ENCODE measurements around the gene TMEM138. TPM values are rescaled to one million over a fixed set of nuclear protein-coding genes. Genes with fewer than 3 reads are reported as not detected.

The TMEM138 gene
- total and polyA plus RNA-seq, 2 of the 4 experiments (the other 2 are of a cell fraction), result 16.8 to 53.2 TPM

GRCh38 chr11:61354208-61354607, 8.0 kb upstream of the TMEM138 start (continued):
- no peak for TF ChIP-seq MAZ (IDR thresholded peaks at IDR 0.05; ENCODE audit: borderline replicate concordance, low read depth, low read length)
- TF ChIP-seq MAFK (IDR thresholded peaks at IDR 0.05; ENCODE audit: low read depth, low read length), result no peak
- TF ChIP-seq RFX5 (IDR thresholded peaks at IDR 0.05; ENCODE audit: low read depth, low read length), result no peak
- TF ChIP-seq POLR2A (IDR thresholded peaks at IDR 0.05; ENCODE audit: low read depth, low read length), result no peak
- TF ChIP-seq FOS (IDR thresholded peaks at IDR 0.05; ENCODE audit: low read depth, low read length), result no peak
- TF ChIP-seq CEBPB (IDR thresholded peaks at IDR 0.05; ENCODE audit: low read depth, low read length), result no peak
- no peak for TF ChIP-seq CHD1 (IDR thresholded peaks at IDR 0.05; ENCODE audit: low read depth, low read length)

GRCh38 chr11:61356706-61357105, 5.5 kb upstream of the TMEM138 start:
- H3K9ac ChIP-seq (ENCODE audit: low read depth, low read length), result no peak overlapping the region
- no peak overlapping the region for H4K5ac ChIP-seq (ENCODE audit: low read depth, low read length)
- H2BK5ac ChIP-seq (ENCODE audit: low read depth, low read length, poor library complexity, severe bottlenecking), result no peak overlapping the region
- H3K4me3 ChIP-seq (ENCODE audit: insufficient read depth, low read depth, low read length), result no peak overlapping the region
- TF ChIP-seq MAZ (IDR thresholded peaks at IDR 0.05; ENCODE audit: borderline replicate concordance, low read depth, low read length) (no peak), RAD21 (IDR thresholded peaks at IDR 0.05; ENCODE audit: low read length) (no peak), SMC3 (IDR thresholded peaks at IDR 0.05; ENCODE audit: low read depth, low read length) (no peak), CEBPB (IDR thresholded peaks at IDR 0.05; ENCODE audit: low read depth, low read length) (no peak), NFE2L2 (IDR thresholded peaks at IDR 0.05; ENCODE audit: low read depth, low read length) (no peak)
- H4K91ac ChIP-seq (ENCODE audit: insufficient read depth, low read depth, low read length), result no peak overlapping the region
- H3K9me1 ChIP-seq (ENCODE audit: insufficient read depth, low read length), result peaks cover 9% of the 10 kb centered on the region
- H2AFZ ChIP-seq (replicated peaks; ENCODE audit: low read length, poor library complexity), result no peak overlapping the region
- POLR2A ChIA-PET (ENCODE audit: unreplicated experiment), result no interaction called here
- H3K23ac ChIP-seq (ENCODE audit: low read depth, low read length), result no peak overlapping the region
- ATAC-seq (ENCODE audit: low read depth) (no peak), DNase-seq (no peak)
- H3K27ac ChIP-seq (ENCODE audit: insufficient read depth, low read length), result no peak overlapping the region
- H3K36me3 ChIP-seq (ENCODE audit: control insufficient read depth, insufficient read depth, low read length), result peaks cover 24% of the 10 kb centered on the region
- intact Hi-C loops (cut with micrococcal nuclease) (no loop called here), in situ Hi-C loops (cut with MboI; ENCODE audit: low sequenced_read_pairs) (no loop called here), dilution Hi-C loops (cut with HindIII; ENCODE audit: low sequenced_read_pairs, unreplicated experiment) (no loop called here)
- H3K4me2 ChIP-seq (ENCODE audit: low read depth, low read length), result no peak overlapping the region
- H4K8ac ChIP-seq (ENCODE audit: low read depth in 2 of 2, low read length in 2 of 2), result no peak overlapping the region
- no peak overlapping the region for H3K56ac ChIP-seq (ENCODE audit: extremely low read depth, insufficient read depth, low read length)
- no peak overlapping the region for H2AK5ac ChIP-seq (ENCODE audit: low read depth, low read length)
- H3K4ac ChIP-seq (ENCODE audit: low read depth, low read length), result no peak overlapping the region
- H3K9me3 ChIP-seq (ENCODE audit: control insufficient read depth, insufficient read depth, low read length), result no peaks in the 10 kb centered on the region
- H3K18ac ChIP-seq (ENCODE audit: low read depth, low read length), result no peak overlapping the region
- no peak overlapping the region for H2AK9ac ChIP-seq (replicated peaks; ENCODE audit: low read depth, low read length, poor library complexity)
- no peak overlapping the region for H3K14ac ChIP-seq (replicated peaks; ENCODE audit: low read depth, low read length)
- WGBS, 2 experiments (ENCODE audit: extremely low coverage in 2 of 2, insufficient read length in 1 of 2), result no CpG with 5 or more reads among the region's 4 CpGs
- H4K20me1 ChIP-seq (ENCODE audit: insufficient read depth, low read length), result no peaks in the 10 kb centered on the region
- H2BK20ac ChIP-seq (ENCODE audit: low read depth, low read length), result no peak overlapping the region
- BruUV-seq (replicated peaks), result no TSS peak
- CTCF ChIA-PET, result interaction anchor here (1.1 to 1.4 kb wide), 2 partner anchors 21 to 29 kb away, joined by 3 to 4 read pairs; no protein-coding TSS in a partner anchor
- no peak overlapping the region for H2BK120ac ChIP-seq (ENCODE audit: low read depth, low read length)
- H3K4me1 ChIP-seq (ENCODE audit: control insufficient read depth, insufficient read depth, low read length), result peaks cover 2% of the 10 kb centered on the region; the same call in 1 of the 2 replicates
- peaks cover 20 to 34% of the 10 kb centered on the region in 2 experiments for H3K79me1 ChIP-seq (ENCODE audit: low read depth in 1 of 2, low read length in 2 of 2)
- H2BK15ac ChIP-seq (ENCODE audit: low read depth, low read length), result no peak overlapping the region
- no peaks in the 10 kb centered on the region for H3K27me3 ChIP-seq (ENCODE audit: control insufficient read depth, insufficient read depth, low read length)

Measured in IMR-90 (cell line).